Activated CD4-positive, alpha-beta T cell treated with anti-CD3 and anti-CD28 coated beads, Interleukin-2, amount 10 ng/mL, durations not matched to agents 24 days and 14 days (primary cell): ENCODE measurements around the gene EHMT1. TPM values are rescaled to one million over a fixed set of nuclear protein-coding genes. Genes with fewer than 3 reads are reported as not detected.
"Not testable (repeated sequence)": the region's sequence is repeated elsewhere in the genome, so short reads cannot be mapped to it uniquely, and the experiment has no call there.

Experiments used
- DNase-seq: peaks from one replicate; pipeline ENCODE4 v3.0.0; 2022
- H3K27ac Mint-ChIP-seq: one replicate; pipeline ENCODE4 v1.8.0; 2022; ENCODE audit warnings: mild to moderate bottlenecking, mixed read lengths
- H3K27me3 Mint-ChIP-seq: one replicate; pipeline ENCODE4 v1.8.0; 2022; ENCODE audit warnings: mixed read lengths
- H3K36me3 Mint-ChIP-seq: one replicate; pipeline ENCODE4 v1.8.0; 2022; ENCODE audit warnings: low read depth, mild to moderate bottlenecking, mixed read lengths
- H3K4me1 Mint-ChIP-seq: one replicate; pipeline ENCODE4 v1.8.0; 2021; ENCODE audit warnings: mixed read lengths
- H3K4me3 Mint-ChIP-seq: one replicate; pipeline ENCODE4 v1.8.0; 2022; ENCODE audit warnings: mild to moderate bottlenecking, moderate library complexity, mixed read lengths
- H3K9me3 Mint-ChIP-seq: one replicate; pipeline ENCODE4 v1.8.0; 2021; ENCODE audit warnings: mixed read lengths
- intact Hi-C: fragments of 100-400 bp; cut with micrococcal nuclease; formaldehyde crosslinking; loops from one replicate; pipeline ENCODE4 v1.15.1; 2023
- total RNA-seq: library from RNA; stranded (reverse); gene quantifications from 2 replicates; pipeline ENCODE4 v1.2.3, GENCODE V29; 2022

EHMT1 gene
- total RNA-seq, 1 donor from 2014 or later: 99.4 TPM

DNA sequence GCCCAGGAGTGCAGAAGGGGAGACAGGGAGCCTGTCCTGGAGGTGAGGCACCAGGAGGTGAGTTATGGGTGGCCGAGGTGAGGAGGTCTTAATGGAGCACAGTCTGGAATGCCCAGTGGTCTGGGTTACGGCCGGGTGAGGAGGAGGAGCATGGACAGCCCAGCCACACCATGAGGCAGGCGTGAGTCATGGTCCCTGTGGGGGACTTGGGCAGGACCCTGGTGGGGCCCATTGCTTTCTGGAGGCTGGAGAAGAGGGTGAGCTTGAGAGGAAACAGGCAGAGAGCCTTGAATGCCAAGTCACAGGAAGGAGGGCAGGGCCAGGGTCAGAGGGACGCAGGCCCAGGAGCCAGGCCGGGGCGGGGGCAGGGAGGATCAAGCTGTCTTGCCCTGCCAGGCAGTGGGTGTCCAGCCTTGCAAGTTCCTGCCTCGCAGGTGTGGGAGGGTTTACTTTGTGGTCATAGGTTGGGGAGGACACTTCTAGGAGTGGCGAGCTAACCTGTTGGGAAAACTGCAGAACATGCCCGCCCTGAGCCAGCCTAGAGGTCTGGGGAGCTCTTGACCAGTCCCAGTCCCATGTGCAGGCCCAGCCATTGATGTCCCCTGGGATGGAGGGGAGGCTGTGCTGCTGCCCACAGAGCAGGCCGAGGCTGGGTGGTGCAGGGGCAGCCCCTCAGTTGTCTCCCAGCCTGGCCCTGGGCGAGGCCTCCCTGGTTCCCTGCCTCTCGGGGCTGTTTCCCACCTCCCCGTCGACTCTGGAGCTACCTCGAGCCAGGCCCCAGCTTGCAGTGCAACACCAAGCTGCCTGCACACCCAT, 261.6 kb downstream of the EHMT1 start:
- Mint-ChIP-seq H3K27ac (no peak overlapping the region), H3K4me3 (no peak overlapping the region), H3K9me3 (no peaks in the 10 kb centered on the region), H3K36me3 (peaks cover 2% of the 10 kb centered on the region), H3K4me1 (no peaks in the 10 kb centered on the region), H3K27me3 (peaks cover 5% of the 10 kb centered on the region)
- no peak for DNase-seq
- intact Hi-C loops: no loop called here

DNA sequence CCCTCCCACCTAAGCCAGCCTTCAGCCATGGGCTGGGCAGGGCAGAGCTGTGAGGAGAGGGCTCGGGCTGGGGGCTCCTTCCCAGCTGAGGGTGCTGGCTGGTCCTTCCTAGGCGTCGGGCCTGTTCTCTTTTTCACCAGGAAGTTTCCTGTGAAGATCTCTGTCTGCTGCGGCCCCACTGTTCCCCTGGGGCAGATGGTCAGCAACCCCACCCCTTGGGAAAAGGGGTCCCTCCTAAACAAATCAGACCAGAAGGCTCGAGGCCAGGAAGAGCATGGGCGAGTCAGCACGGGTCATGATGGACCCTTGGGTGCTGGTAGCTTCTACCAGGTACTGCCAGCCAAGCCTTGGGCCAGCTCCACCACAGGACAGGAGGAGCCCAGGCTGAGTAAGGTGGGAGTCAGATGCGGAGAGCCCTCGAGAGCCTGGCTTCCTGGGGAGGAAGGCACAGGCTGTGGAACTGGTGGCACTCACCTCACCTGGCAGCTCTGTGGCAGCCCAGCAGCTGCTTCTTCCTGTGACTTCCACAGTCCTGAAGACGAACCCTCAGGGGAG, 262.2 kb downstream of the EHMT1 start:
- intact Hi-C loops: no loop called here
- no peak for DNase-seq
- Mint-ChIP-seq H3K4me1 (no peaks in the 10 kb centered on the region), H3K36me3 (peaks cover 2% of the 10 kb centered on the region), H3K4me3 (no peak overlapping the region), H3K27me3 (peaks cover 4% of the 10 kb centered on the region), H3K9me3 (no peaks in the 10 kb centered on the region), H3K27ac (no peak overlapping the region)

DNA sequence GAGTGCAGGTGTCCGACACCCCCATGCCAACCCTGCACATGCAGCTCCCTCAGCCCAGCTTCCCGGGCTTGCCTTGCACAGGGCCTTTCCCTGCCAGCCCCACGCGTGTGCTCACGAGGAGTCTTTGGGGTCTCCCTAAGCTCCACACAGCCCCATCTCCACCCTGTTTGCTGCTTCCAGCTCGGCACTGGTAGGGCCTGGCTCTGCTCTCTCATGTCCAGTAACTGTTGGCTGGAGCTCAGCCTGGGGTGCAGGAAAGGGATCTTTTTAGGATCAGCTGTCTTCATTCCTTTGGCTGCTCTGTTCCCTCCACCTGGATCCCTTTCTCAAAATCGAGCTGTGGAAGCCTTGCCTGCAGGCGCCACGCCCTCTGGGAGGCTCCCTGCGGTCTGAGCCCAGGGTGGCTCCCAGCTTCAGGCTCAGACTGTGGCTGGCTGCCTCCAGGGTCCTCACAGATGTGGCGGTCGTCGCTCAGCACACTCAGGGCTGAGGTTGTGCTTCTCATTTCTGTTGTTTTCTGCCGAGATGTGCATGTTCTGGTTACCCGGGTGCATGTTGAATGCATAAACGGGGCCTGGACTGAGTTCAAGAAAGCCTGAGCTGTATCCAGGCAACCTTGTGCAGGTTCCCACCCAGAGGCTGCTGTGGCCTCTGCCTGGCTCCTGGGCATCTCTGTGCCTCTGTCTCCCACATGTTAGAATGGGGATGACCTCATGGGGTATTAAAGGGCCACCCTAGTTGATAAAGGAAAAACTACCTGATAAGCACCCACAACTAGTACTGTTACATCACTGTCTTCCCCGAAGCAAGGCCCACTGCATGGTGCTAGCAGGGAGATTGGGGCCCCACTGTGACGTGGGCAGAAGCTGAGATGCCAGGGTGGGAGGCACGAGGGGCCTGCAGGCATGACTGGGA, 263.0 kb downstream of the EHMT1 start:
- intact Hi-C loops: no loop called here
- H3K27ac Mint-ChIP-seq: no peak overlapping the region
- no peak overlapping the region for H3K4me3 Mint-ChIP-seq
- H3K27me3 Mint-ChIP-seq: no peaks in the 10 kb centered on the region
- H3K36me3 Mint-ChIP-seq: no peaks in the 10 kb centered on the region
- no peak for DNase-seq
- no peaks in the 10 kb centered on the region for H3K4me1 Mint-ChIP-seq
- no peaks in the 10 kb centered on the region for H3K9me3 Mint-ChIP-seq

DNA sequence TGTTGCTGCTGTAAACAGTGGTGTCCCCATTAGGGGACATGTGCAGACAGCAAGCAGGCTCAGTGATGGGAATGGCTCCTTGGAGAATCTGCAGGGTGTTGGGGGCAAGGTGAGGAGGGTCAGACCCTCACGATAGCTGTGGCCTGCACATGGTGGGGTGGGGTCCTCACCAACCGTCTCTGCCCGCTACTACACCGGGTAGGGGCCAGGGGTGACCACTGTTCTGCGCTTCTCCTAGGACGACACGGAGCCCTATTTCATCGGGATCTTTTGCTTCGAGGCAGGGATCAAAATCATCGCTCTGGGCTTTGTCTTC, 263.7 kb downstream of the EHMT1 start:
- intact Hi-C loops: no loop called here
- H3K36me3 Mint-ChIP-seq: no peaks in the 10 kb centered on the region
- no peak for DNase-seq
- H3K4me1 Mint-ChIP-seq: no peaks in the 10 kb centered on the region
- no peak overlapping the region for H3K4me3 Mint-ChIP-seq
- no peaks in the 10 kb centered on the region for H3K9me3 Mint-ChIP-seq
- H3K27me3 Mint-ChIP-seq: no peaks in the 10 kb centered on the region
- no peak overlapping the region for H3K27ac Mint-ChIP-seq

DNA sequence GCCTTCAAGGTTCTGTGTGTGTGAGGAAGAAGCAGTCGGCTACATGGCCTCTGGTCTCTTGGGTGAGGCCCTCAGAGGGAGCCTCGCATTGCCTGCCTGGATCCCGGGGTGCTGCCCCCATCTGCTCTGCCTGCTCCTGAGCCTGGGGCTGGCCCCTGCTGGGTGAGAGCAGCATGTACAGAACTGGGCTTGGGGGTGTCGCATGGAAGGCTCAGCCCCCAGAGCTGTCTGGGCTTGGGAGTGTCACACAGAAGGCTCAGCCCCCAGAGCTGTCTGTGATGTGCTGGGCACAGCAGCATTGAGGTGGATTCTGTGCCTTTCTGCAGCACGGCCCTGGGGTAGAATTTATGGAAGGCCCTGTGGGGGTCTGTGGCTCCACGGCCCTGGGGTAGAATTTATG, 265.2 kb downstream of the EHMT1 start:
- intact Hi-C loops, H3K4me1 Mint-ChIP-seq, H3K4me3 Mint-ChIP-seq, H3K27ac Mint-ChIP-seq, DNase-seq, H3K9me3 Mint-ChIP-seq, H3K27me3 Mint-ChIP-seq, H3K36me3 Mint-ChIP-seq: not testable (repeated sequence)

DNA sequence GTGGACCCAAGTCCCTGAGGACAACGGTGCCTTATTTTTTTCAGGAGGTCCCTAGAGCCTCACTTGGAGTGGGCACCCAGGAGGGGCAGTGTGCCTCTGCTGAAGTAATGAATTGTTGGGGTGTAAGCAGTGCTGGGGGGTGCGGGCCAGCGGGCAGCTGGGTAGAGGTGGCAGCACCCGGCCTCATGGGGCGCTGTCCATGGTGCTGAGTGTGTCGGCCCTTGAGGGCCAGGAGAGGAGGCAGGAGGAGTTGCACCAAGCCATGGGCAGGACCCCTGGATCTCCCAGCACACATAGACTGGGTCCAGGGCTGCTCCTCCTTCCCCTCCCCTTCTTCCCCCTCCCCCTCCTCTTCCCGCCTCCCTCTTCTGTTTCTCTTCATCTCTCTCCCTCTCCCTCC, 265.7 kb downstream of the EHMT1 start:
- peak; percentile 76 for DNase-seq
- not testable (repeated sequence) for H3K36me3 Mint-ChIP-seq

DNA sequence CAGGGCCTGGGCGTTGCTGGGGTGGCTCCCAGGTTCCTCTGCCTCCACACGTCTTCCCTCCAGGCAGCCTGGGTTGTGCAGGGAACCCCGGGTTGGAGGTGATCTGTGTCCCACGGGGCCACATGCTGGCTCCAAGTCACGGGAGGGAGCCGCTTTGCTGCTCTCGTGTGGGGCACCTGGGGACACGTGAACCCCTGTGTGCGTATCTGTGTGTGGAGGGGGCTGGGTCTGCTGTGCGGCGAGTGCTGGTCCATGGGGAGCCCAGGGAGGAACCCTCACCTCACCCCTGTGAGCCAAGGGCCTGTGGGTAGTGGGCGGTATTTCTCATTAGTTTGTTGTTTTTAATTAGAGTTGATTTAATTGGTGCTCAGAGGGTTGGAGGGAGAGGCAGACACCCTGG, 266.3 kb downstream of the EHMT1 start:
- H3K4me1 Mint-ChIP-seq, H3K36me3 Mint-ChIP-seq, H3K4me3 Mint-ChIP-seq, H3K27ac Mint-ChIP-seq, DNase-seq, intact Hi-C loops, H3K27me3 Mint-ChIP-seq, H3K9me3 Mint-ChIP-seq: not testable (repeated sequence)

More for the DNA sequence above, 265.7 kb downstream of the EHMT1 start:
- H3K27me3 Mint-ChIP-seq, H3K9me3 Mint-ChIP-seq, H3K4me1 Mint-ChIP-seq, intact Hi-C loops, H3K4me3 Mint-ChIP-seq, H3K27ac Mint-ChIP-seq: not testable (repeated sequence)

Other genes starting within 250 kb of the EHMT1 start
- gene EXD3, start 195.8 kb upstream of the EHMT1 start, total RNA-seq: 4.4 and 5.2 TPM in 2 replicates
- 0.30 and 0.36 TPM in 2 replicates for gene NOXA1, start 195.6 kb upstream of the EHMT1 start, total RNA-seq
- not detected in 2 replicates for gene ENTPD8, start 177.6 kb upstream of the EHMT1 start, total RNA-seq
- 68.6 and 69.6 TPM in 2 replicates for gene NSMF, start 159.7 kb upstream of the EHMT1 start, total RNA-seq
- 1.2 and 1.7 TPM in 2 replicates for gene PNPLA7, start 68.6 kb upstream of the EHMT1 start, total RNA-seq
- 52.8 and 53.9 TPM in 2 replicates for gene MRPL41, start 67.1 kb upstream of the EHMT1 start, total RNA-seq
- 51.7 and 51.9 TPM in 2 replicates for gene DPH7, start 40.1 kb upstream of the EHMT1 start, total RNA-seq
- 86.4 and 92.4 TPM in 2 replicates for gene ZMYND19, start 28.5 kb upstream of the EHMT1 start, total RNA-seq
- 63.7 and 68.4 TPM in 2 replicates for gene ARRDC1, start 13.3 kb upstream of the EHMT1 start, total RNA-seq